Right atrium auricular region (tissue), 2 donors: ENCODE measurements around the gene ALX4. TPM values are rescaled to one million over a fixed set of nuclear protein-coding genes. Genes with fewer than 3 reads are reported as not detected.

ENCODE experiments used
- DNase-seq: peaks from one replicate; pipeline ENCODE4 v3.0.0-alpha.2; 2019; ENCODE audit warnings: low spot score
- H3K27ac ChIP-seq, 2 donors: fragments of 200-600 bp; sonication (generic); 1 replicate in 1 of 2; 2 replicates in 1 of 2; pipeline ENCODE4 v1.5.1; 2016 to 2019
- H3K27me3 ChIP-seq, 2 donors: fragments of 200-600 bp; sonication (generic); one replicate each; pipeline versions ENCODE4 v1.5.1 to v1.6.0; 2017 to 2019
- H3K36me3 ChIP-seq: fragments of 200-600 bp; sonication (generic); one replicate; pipeline ENCODE4 v1.5.1; 2016
- H3K4me1 ChIP-seq, 2 donors: fragments of 200-600 bp; sonication (generic); one replicate each; pipeline versions ENCODE4 v1.5.1 to v1.6.0; 2017 to 2019
- H3K4me3 ChIP-seq, 2 donors: fragments of 200-600 bp; sonication (generic); 1 replicate in 1 of 2; 2 replicates in 1 of 2; pipeline ENCODE4 v1.5.1; 2017 to 2019; ENCODE audit warnings: mild to moderate bottlenecking in 1 of 2, moderate library complexity in 1 of 2
- H3K9me3 ChIP-seq, 2 donors: fragments of 200-600 bp; sonication (generic); one replicate each; pipeline ENCODE4 v1.5.1; 2019
- CTCF ChIP-seq, 2 donors: fragments of 200-600 bp; sonication (generic); IDR thresholded peaks; one replicate each; pipeline ENCODE4 v1.5.1; 2019; ENCODE audit warnings: antibody characterized with exemption in 2 of 2
- total RNA-seq, 2 donors: library from RNA; depleted of rRNA; stranded (reverse); fragments of >200 nt; gene quantifications; one replicate each; pipeline ENCODE4 v1.1.0, GENCODE V29; 2016

ALX4 gene
- total RNA-seq, 2 donors from 2014 or later: 0.07 TPM; not detected in 1

GRCh38 chr11:44346983-44347382 lies 37.0 kb upstream of the ALX4 start:
- no peak for DNase-seq
- Histone ChIP-seq H3K36me3 (no peaks in the 10 kb centered on the region), H3K4me3 (no peak overlapping the region), H3K4me1 (no peaks in the 10 kb centered on the region), H3K9me3 (no peaks in the 10 kb centered on the region), H3K27me3 (no peaks in the 10 kb centered on the region), H3K27ac (no peak overlapping the region)
- no peak for TF ChIP-seq CTCF (IDR thresholded peaks at IDR 0.05)

- no peak for DNase-seq
Observed at GRCh38 chr11:44345781-44346180, 35.8 kb upstream of the ALX4 start.

GRCh38 chr11:44344921-44345320 lies 35.0 kb upstream of the ALX4 start:
- no peak for TF ChIP-seq CTCF (IDR thresholded peaks at IDR 0.05)
- Histone ChIP-seq H3K4me3 (no peak overlapping the region), H3K4me1 (no peaks in the 10 kb centered on the region), H3K27ac (no peak overlapping the region), H3K36me3 (no peaks in the 10 kb centered on the region), H3K9me3 (no peaks in the 10 kb centered on the region), H3K27me3 (no peaks in the 10 kb centered on the region)
- DNase-seq: no peak

More at GRCh38 chr11:44345781-44346180, 35.8 kb upstream of the ALX4 start:
- no peaks in the 10 kb centered on the region for H3K9me3 ChIP-seq
- no peaks in the 10 kb centered on the region for H3K4me1 ChIP-seq
- H3K27me3 ChIP-seq: no peaks in the 10 kb centered on the region
- no peak for TF ChIP-seq CTCF (IDR thresholded peaks at IDR 0.05)
- H3K4me3 ChIP-seq: no peak overlapping the region
- H3K27ac ChIP-seq: no peak overlapping the region
- H3K36me3 ChIP-seq: no peaks in the 10 kb centered on the region

- TF ChIP-seq CTCF (IDR thresholded peaks at IDR 0.05): no peak
- H3K9me3 ChIP-seq: no peaks in the 10 kb centered on the region
- H3K27me3 ChIP-seq: no peaks in the 10 kb centered on the region
- H3K27ac ChIP-seq: no peak overlapping the region
- H3K4me3 ChIP-seq: no peak overlapping the region
- no peaks in the 10 kb centered on the region for H3K4me1 ChIP-seq
- H3K36me3 ChIP-seq: no peaks in the 10 kb centered on the region
- DNase-seq: no peak
Observed at GRCh38 chr11:44344423-44344820, 34.5 kb upstream of the ALX4 start.

- no peak for TF ChIP-seq CTCF (IDR thresholded peaks at IDR 0.05)
- DNase-seq: no peak
Observed at GRCh38 chr11:44343778-44344422, 34.0 kb upstream of the ALX4 start.

GRCh38 chr11:44342616-44343015 lies 32.7 kb upstream of the ALX4 start:
- DNase-seq: no peak

More at GRCh38 chr11:44343778-44344422, 34.0 kb upstream of the ALX4 start:
- Histone ChIP-seq H3K9me3 (no peaks in the 10 kb centered on the region), H3K27ac (no peak overlapping the region), H3K4me3 (no peak overlapping the region), H3K4me1 (no peaks in the 10 kb centered on the region), H3K36me3 (no peaks in the 10 kb centered on the region), H3K27me3 (no peaks in the 10 kb centered on the region)

More at GRCh38 chr11:44342616-44343015, 32.7 kb upstream of the ALX4 start:
- Histone ChIP-seq H3K27me3 (no peaks in the 10 kb centered on the region), H3K9me3 (no peaks in the 10 kb centered on the region), H3K4me1 (no peaks in the 10 kb centered on the region), H3K4me3 (no peak overlapping the region), H3K36me3 (no peaks in the 10 kb centered on the region), H3K27ac (no peak overlapping the region)
- no peak for TF ChIP-seq CTCF (IDR thresholded peaks at IDR 0.05)
